Suprapubic skin (tissue), 4 donors: Measurements from ENCODE around the gene GAP43.

Experiments used
- EP300 ChIP-seq: sonication (generic); formaldehyde crosslinking; IDR thresholded peaks from one replicate; pipeline ENCODE4 v1.6.1; 2017; ENCODE audit warnings: antibody characterized with exemption
- POLR2A ChIP-seq, 2 donors: fragments of 450-650 bp; IDR thresholded peaks; one replicate each; pipeline ENCODE4 v1.6.1; 2017; ENCODE audit warnings: antibody characterized with exemption in 2 of 2, mild to moderate bottlenecking in 2 of 2, moderate library complexity in 2 of 2
- POLR2AphosphoS5 ChIP-seq, 3 donors: sonication (generic); formaldehyde crosslinking; IDR thresholded peaks; one replicate each; pipeline ENCODE4 v1.6.1; 2017; ENCODE audit warnings: antibody characterized with exemption in 3 of 3
- TF ChIP-seq, protein P1 (sequence below), 2 donors: fragments of 200-600 bp in 1 of 2; fragments of 450-650 bp in 1 of 2; sonication (generic) in 1 of 2; IDR thresholded peaks; one replicate each; pipeline ENCODE4 v1.5.1; 2016 to 2019; ENCODE audit warnings: antibody characterized with exemption in 2 of 2, mild to moderate bottlenecking in 1 of 2, moderate library complexity in 1 of 2

- TF ChIP-seq, protein P1, sequence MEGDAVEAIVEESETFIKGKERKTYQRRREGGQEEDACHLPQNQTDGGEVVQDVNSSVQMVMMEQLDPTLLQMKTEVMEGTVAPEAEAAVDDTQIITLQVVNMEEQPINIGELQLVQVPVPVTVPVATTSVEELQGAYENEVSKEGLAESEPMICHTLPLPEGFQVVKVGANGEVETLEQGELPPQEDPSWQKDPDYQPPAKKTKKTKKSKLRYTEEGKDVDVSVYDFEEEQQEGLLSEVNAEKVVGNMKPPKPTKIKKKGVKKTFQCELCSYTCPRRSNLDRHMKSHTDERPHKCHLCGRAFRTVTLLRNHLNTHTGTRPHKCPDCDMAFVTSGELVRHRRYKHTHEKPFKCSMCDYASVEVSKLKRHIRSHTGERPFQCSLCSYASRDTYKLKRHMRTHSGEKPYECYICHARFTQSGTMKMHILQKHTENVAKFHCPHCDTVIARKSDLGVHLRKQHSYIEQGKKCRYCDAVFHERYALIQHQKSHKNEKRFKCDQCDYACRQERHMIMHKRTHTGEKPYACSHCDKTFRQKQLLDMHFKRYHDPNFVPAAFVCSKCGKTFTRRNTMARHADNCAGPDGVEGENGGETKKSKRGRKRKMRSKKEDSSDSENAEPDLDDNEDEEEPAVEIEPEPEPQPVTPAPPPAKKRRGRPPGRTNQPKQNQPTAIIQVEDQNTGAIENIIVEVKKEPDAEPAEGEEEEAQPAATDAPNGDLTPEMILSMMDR (IDR thresholded peaks at IDR 0.05): no peak
- no peak for TF ChIP-seq POLR2AphosphoS5 (IDR thresholded peaks at IDR 0.05)
- TF ChIP-seq EP300: no peak
- TF ChIP-seq POLR2A (IDR thresholded peaks at IDR 0.05): no peak
Observed at GRCh38 chr3:115652738-115653137, 29.4 kb downstream of the GAP43 start.
